K562 (cell line): Measurements from ENCODE around the gene POU4F2. TPM values are rescaled to one million over a fixed set of nuclear protein-coding genes. Genes with fewer than 3 reads are reported as not detected.

Experiments
- ATAC-seq: fragments of 200-7000 bp; cut with Tn5 transposase; 3 replicates; pipeline ENCODE4 v1.9.1; 2020; ENCODE audit warnings: moderate library complexity
- BruUV-seq: library from RNA; stranded (reverse); fragments of 400-500 nt; replicated peaks from 2 replicates; lab custom pipeline; 2021; lab: Mats Ljungman, UMichigan
- CTCF ChIA-PET: fragments of 300-600 bp; formaldehyde crosslinking; extraction: SDS; loops from one replicate; lab custom pipeline; 2021; ENCODE audit warnings: low intra/inter-chr PET ratio; lab: Yijun Ruan, JAX
- POLR2A ChIA-PET: fragments of 300-600, 350-650 bp; sonication (Branson Sonifier 250); formaldehyde crosslinking; extraction: SDS; loops from one replicate; lab custom pipeline; 2021; ENCODE audit warnings: antibody characterized with exemption, inconsistent platforms; lab: Yijun Ruan, JAX
- DNase-seq, 4 experiments: peaks; one replicate each; pipeline versions ENCODE4 v3.0.0 to v3.0.0-alpha.2; 2011 to 2018; ENCODE audit warnings: low spot score in 3 of 4, mixed read lengths in 3 of 4; ENCODE audit errors: extremely low read depth in 1 of 4
- FAIRE-seq: peaks from 2 replicates; lab custom pipeline; 2011; peaks lifted over from hg19 to GRCh38; lab: Jason Lieb, UNC
- H2AFZ ChIP-seq: 2 replicates; pipeline ENCODE4 v1.6.0; 2011; ENCODE audit warnings: low read depth, low read length, control low read depth, inconsistent platforms
- H3K27ac ChIP-seq: fragments of 200-600 bp; 3 replicates; pipeline ENCODE4 v1.8.0; 2011; ENCODE audit warnings: low read depth, mild to moderate bottlenecking, control low read depth, inconsistent platforms, low read length, moderate library complexity, mixed read lengths; ENCODE audit errors: extremely low read depth
- H3K27me3 ChIP-seq, 2 experiments: fragments of 300-600 bp in 1 of 2; 2 replicates in 1 of 2; 3 replicates in 1 of 2; pipeline versions ENCODE4 v1.6.0 to v1.8.0; 2011; ENCODE audit warnings: inconsistent platforms in 2 of 2, low read length in 2 of 2, mild to moderate bottlenecking in 1 of 2, mixed read lengths in 1 of 2, moderate library complexity in 1 of 2; ENCODE audit not compliant: control insufficient read depth in 2 of 2, insufficient read depth in 2 of 2
- H3K36me3 ChIP-seq: fragments of 300-600 bp; 3 replicates; pipeline ENCODE4 v1.8.0; 2011; ENCODE audit warnings: mild to moderate bottlenecking, low read length, inconsistent platforms; ENCODE audit not compliant: control insufficient read depth, insufficient read depth
- H3K4me1 ChIP-seq, 2 experiments: fragments of 200-600 bp in 1 of 2; replicated peaks in 1 of 2; 2 replicates in 1 of 2; 3 replicates in 1 of 2; pipeline versions ENCODE4 v1.5.1 to v1.8.0; 2011; ENCODE audit warnings: inconsistent platforms in 2 of 2, low read length in 2 of 2, mild to moderate bottlenecking in 1 of 2, mixed read lengths in 1 of 2, moderate library complexity in 1 of 2; ENCODE audit not compliant: control insufficient read depth in 2 of 2, insufficient read depth in 2 of 2
- H3K4me2 ChIP-seq: 2 replicates; pipeline ENCODE4 v1.6.1; 2011; ENCODE audit warnings: low read length, control low read depth, inconsistent platforms, mixed read lengths; ENCODE audit not compliant: insufficient read depth
- H3K4me3 ChIP-seq: fragments of 200-600 bp; sonication (generic), shearing (Covaris generic); 2 replicates; pipeline ENCODE4 v1.5.1; 2016; ENCODE audit warnings: control low read depth, inconsistent platforms
- H3K79me2 ChIP-seq: fragments of 200-600 bp; 3 replicates; pipeline ENCODE4 v1.8.0; 2011; ENCODE audit warnings: low read length, inconsistent platforms; ENCODE audit not compliant: control insufficient read depth, insufficient read depth
- H3K9ac ChIP-seq, 2 experiments: 2 replicates each; pipeline versions ENCODE4 v1.6.0 to v1.6.1; 2011; ENCODE audit warnings: low read depth in 2 of 2, low read length in 2 of 2, control low read depth in 1 of 2, inconsistent platforms in 1 of 2, mild to moderate bottlenecking in 1 of 2, mixed read lengths in 1 of 2; ENCODE audit not compliant: insufficient read depth in 1 of 2
- H3K9me1 ChIP-seq: one replicate; pipeline ENCODE4 v1.6.0; 2011; ENCODE audit warnings: inconsistent platforms, mild to moderate bottlenecking, low read length, moderate library complexity; ENCODE audit not compliant: control insufficient read depth, insufficient read depth
- H3K9me3 ChIP-seq: replicated peaks from 2 replicates; pipeline ENCODE4 v1.5.1; 2011; ENCODE audit warnings: low read depth, low read length, inconsistent platforms; ENCODE audit not compliant: control insufficient read depth, insufficient read depth
- H4K20me1 ChIP-seq: replicated peaks from 2 replicates; pipeline ENCODE4 v1.6.1; 2011; ENCODE audit warnings: low read length, inconsistent platforms, mixed read lengths; ENCODE audit not compliant: control insufficient read depth, insufficient read depth
- GATAD2A ChIP-seq: fragments of 450-650 bp; IDR thresholded peaks from 2 replicates; pipeline ENCODE4 v1.6.1; 2017
- KDM4B ChIP-seq, 2 experiments: fragments of 450-650 bp in 1 of 2; sonication (generic) in 1 of 2; IDR thresholded peaks; 2 replicates each; pipeline ENCODE4 v1.6.1; 2016 to 2017; ENCODE audit warnings: borderline replicate concordance in 2 of 2, antibody characterized with exemption in 1 of 2, low read depth in 1 of 2, mild to moderate bottlenecking in 1 of 2
- NR2C2 ChIP-seq, 2 experiments: fragments of 200-800 bp in 1 of 2; sonication (Bioruptor generic) in 1 of 2; sonication (generic) in 1 of 2; formaldehyde crosslinking in 1 of 2; IDR thresholded peaks; 2 replicates each; pipeline versions ENCODE4 v1.6.1 to v1.8.0; 2016 to 2022; ENCODE audit warnings: mild to moderate bottlenecking in 1 of 2, missing compliant biosample characterization in 1 of 2, missing genetic modification characterization in 1 of 2, missing genetic modification reagents in 1 of 2
- PHF20 ChIP-seq: fragments of 450-650 bp; IDR thresholded peaks from 2 replicates; pipeline ENCODE4 v1.6.1; 2018; ENCODE audit not compliant: partially characterized antibody
- RCOR1 ChIP-seq, 2 experiments: IDR thresholded peaks; 2 replicates each; pipeline ENCODE4 v1.6.1; 2012; ENCODE audit warnings: low read depth in 2 of 2, low read length in 2 of 2, borderline replicate concordance in 1 of 2, improper control_type of control experiment in 1 of 2
- ZC3H8 ChIP-seq: fragments of 450-650 bp; IDR thresholded peaks from 2 replicates; pipeline ENCODE4 v1.6.1; 2017
- ZNF253 ChIP-seq: fragments of 250-450 bp; sonication (Bioruptor Pico); conservative IDR thresholded peaks from 2 replicates; pipeline ENCODE4 v1.6.1; 2021; ENCODE audit warnings: mild to moderate bottlenecking
- WGBS: fragments of 100-300 bp; shearing (Covaris generic); methylation state at CpG from one replicate; pipeline ENCODE4 v1.1.6; 2016; ENCODE audit warnings: low coverage, mixed read lengths; ENCODE audit not compliant: insufficient coverage; ENCODE audit errors: missing lambda C conversion rate; 5-methylcytosine and 5-hydroxymethylcytosine counted together
- in situ Hi-C: fragments of 300-500 bp; cut with MboI; formaldehyde crosslinking; loops from 4 replicates; pipeline ENCODE4 v1.15.0; 2018; ENCODE audit warnings: inconsistent platforms, mixed read lengths
- intact Hi-C: fragments of 100-400 bp; cut with micrococcal nuclease; formaldehyde crosslinking; loops from 2 replicates; pipeline ENCODE4 v1.14.2; 2022
- polyA plus RNA-seq, 8 experiments: library from polyadenylated mRNA; depleted of rRNA in 4 of 8; stranded (reverse) in 5 of 8; unstranded in 3 of 8; fragments of >200 nt; fragmentation: Nextera tagmentation in 2 of 8; fragmentation: Illumina TruSeq in 1 of 8; extraction: Ambion mirVana in 2 of 8; extraction: Trizol in 1 of 8; gene quantifications; 2 replicates each; pipeline versions ENCODE4 v1.2.1 to v1.2.3, GENCODE V29; 2011 to 2014; ENCODE audit warnings: inconsistent platforms in 1 of 8, missing spikeins in 1 of 8
- total RNA-seq, 7 experiments: library from RNA; depleted of rRNA in 6 of 7; stranded (reverse); fragments of >200 nt in 6 of 7; fragmentation: Illumina TruSeq in 2 of 7; extraction: Trizol in 2 of 7; gene quantifications; 2 replicates each; pipeline versions ENCODE4 v1.2.1 to v1.2.3, GENCODE V29; 2011 to 2021; ENCODE audit warnings: low replicate concordance in 1 of 7
- TF ChIP-seq, protein P1 (sequence below): fragments of 450-650 bp; IDR thresholded peaks from 2 replicates; pipeline ENCODE4 v1.7.1; 2018; ENCODE audit warnings: mild to moderate bottlenecking, low read depth; ENCODE audit not compliant: partially characterized antibody
- TF ChIP-seq, protein P2 (sequence below), 2 experiments: fragments of 450-650 bp in 1 of 2; sonication (generic) in 1 of 2; formaldehyde crosslinking in 1 of 2; IDR thresholded peaks; 2 replicates each; pipeline versions ENCODE4 v1.7.1 to v1.9.0; 2016 to 2022; ENCODE audit warnings: inconsistent platforms in 1 of 2, mild to moderate bottlenecking in 1 of 2, missing genetic modification reagents in 1 of 2

POU4F2 gene
- total and polyA plus RNA-seq, 9 of the 15 experiments (the other 6 are each of a cell fraction or from before 2014, with no cell fraction given) = not detected

DNA sequence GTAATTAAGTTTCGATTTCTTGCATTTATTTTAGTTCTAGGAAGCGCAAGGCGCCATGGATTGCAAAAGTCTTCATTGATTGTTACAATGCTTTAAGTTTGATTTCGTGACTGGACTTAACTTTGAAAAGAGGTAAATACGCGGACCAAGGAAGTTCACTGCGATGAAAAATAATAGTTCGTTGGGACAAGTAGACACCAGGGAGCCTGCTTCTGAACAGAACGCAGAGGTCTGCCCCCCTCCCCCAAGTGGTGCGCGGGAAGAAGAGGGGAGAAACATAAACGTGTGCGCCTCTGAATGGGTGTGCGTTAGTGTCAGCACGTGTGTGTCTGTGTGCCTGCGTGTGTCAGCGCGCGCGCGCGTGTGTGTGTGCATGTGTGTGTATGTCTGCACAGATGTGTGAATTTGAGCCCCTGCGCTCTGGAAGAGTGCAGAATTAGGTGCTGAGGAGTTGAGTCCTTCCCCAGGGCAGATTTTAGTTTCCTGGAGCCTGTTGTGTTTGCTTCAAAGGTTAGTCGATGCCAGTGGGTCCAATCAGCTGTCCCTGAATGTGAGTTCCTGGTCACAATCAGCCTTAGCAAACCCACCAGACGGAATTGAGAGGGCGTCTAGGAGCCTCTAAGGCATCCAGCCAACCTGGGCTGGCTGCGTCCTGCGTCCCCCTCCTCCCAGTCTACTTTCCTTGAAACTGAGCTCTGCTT lies 5.8 kb upstream of the POU4F2 start:
- Histone ChIP-seq H3K36me3 (no peaks in the 10 kb centered on the region), H3K9me1 (no peaks in the 10 kb centered on the region), H2AFZ (no peak overlapping the region), H3K4me3 (no peak overlapping the region), H3K9me3 (no peaks in the 10 kb centered on the region), H3K4me2 (no peak overlapping the region), H3K79me2 (no peaks in the 10 kb centered on the region), H3K27ac (no peak overlapping the region), H3K9ac (no peak overlapping the region), H4K20me1 (0 out of 2 replicates have a peak, but pooled peaks cover 5% of the 10 kb centered on the region), H3K4me1 (peaks cover 0 to 4% of the 10 kb centered on the region in 2 experiments; a peak in 2 of 5 replicates), H3K27me3 (peaks cover 2 to 24% of the 10 kb centered on the region in 2 experiments; a peak in 3 of 5 replicates)
- in situ Hi-C loops (no loop called here), intact Hi-C loops (no loop called here)
- ChIA-PET POLR2A (no interaction called here), CTCF (no interaction called here)
- no peak for DNase-seq
- no peak for FAIRE-seq
- ATAC-seq = no peak
- WGBS = 25% methylated on average over 23 of the region's 28 CpGs
- BruUV-seq = no TSS peak
- no peak for TF ChIP-seq ZNF253 (CRISPR knock-in tag)
- TF ChIP-seq RCOR1 (IDR thresholded peaks at IDR 0.05; ENCODE audit: borderline replicate concordance in 1 of 2, low read depth in 2 of 2, low read length in 2 of 2) = no peak
- TF ChIP-seq, protein P1, sequence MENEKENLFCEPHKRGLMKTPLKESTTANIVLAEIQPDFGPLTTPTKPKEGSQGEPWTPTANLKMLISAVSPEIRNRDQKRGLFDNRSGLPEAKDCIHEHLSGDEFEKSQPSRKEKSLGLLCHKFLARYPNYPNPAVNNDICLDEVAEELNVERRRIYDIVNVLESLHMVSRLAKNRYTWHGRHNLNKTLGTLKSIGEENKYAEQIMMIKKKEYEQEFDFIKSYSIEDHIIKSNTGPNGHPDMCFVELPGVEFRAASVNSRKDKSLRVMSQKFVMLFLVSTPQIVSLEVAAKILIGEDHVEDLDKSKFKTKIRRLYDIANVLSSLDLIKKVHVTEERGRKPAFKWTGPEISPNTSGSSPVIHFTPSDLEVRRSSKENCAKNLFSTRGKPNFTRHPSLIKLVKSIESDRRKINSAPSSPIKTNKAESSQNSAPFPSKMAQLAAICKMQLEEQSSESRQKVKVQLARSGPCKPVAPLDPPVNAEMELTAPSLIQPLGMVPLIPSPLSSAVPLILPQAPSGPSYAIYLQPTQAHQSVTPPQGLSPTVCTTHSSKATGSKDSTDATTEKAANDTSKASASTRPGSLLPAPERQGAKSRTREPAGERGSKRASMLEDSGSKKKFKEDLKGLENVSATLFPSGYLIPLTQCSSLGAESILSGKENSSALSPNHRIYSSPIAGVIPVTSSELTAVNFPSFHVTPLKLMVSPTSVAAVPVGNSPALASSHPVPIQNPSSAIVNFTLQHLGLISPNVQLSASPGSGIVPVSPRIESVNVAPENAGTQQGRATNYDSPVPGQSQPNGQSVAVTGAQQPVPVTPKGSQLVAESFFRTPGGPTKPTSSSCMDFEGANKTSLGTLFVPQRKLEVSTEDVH = no peak
- no peak for TF ChIP-seq ZC3H8
- TF ChIP-seq GATAD2A = no peak
- no peak for TF ChIP-seq KDM4B (IDR thresholded peaks at IDR 0.05; ENCODE audit: borderline replicate concordance in 2 of 2, low read depth in 1 of 2)
- TF ChIP-seq PHF20 = no peak
- TF ChIP-seq, protein P2, sequence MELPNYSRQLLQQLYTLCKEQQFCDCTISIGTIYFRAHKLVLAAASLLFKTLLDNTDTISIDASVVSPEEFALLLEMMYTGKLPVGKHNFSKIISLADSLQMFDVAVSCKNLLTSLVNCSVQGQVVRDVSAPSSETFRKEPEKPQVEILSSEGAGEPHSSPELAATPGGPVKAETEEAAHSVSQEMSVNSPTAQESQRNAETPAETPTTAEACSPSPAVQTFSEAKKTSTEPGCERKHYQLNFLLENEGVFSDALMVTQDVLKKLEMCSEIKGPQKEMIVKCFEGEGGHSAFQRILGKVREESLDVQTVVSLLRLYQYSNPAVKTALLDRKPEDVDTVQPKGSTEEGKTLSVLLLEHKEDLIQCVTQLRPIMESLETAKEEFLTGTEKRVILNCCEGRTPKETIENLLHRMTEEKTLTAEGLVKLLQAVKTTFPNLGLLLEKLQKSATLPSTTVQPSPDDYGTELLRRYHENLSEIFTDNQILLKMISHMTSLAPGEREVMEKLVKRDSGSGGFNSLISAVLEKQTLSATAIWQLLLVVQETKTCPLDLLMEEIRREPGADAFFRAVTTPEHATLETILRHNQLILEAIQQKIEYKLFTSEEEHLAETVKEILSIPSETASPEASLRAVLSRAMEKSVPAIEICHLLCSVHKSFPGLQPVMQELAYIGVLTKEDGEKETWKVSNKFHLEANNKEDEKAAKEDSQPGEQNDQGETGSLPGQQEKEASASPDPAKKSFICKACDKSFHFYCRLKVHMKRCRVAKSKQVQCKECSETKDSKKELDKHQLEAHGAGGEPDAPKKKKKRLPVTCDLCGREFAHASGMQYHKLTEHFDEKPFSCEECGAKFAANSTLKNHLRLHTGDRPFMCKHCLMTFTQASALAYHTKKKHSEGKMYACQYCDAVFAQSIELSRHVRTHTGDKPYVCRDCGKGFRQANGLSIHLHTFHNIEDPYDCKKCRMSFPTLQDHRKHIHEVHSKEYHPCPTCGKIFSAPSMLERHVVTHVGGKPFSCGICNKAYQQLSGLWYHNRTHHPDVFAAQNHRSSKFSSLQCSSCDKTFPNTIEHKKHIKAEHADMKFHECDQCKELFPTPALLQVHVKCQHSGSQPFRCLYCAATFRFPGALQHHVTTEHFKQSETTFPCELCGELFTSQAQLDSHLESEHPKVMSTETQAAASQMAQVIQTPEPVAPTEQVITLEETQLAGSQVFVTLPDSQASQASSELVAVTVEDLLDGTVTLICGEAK (IDR thresholded peaks at IDR 0.05) = no peak
- TF ChIP-seq, protein P2 (CRISPR knock-in tag; IDR thresholded peaks at IDR 0.05) = no peak
- no peak for TF ChIP-seq NR2C2 (CRISPR knock-in tag; IDR thresholded peaks at IDR 0.05)
- TF ChIP-seq NR2C2 (tag; IDR thresholded peaks at IDR 0.05) = no peak
